Tibial nerve (tissue), 4 donors: ENCODE results near the gene SP100. TPM values are rescaled to one million over a fixed set of nuclear protein-coding genes. Genes with fewer than 3 reads are reported as not detected.
"Not testable (repeated sequence)": the region's sequence is repeated elsewhere in the genome, so short reads cannot be mapped to it uniquely, and the experiment has no call there.

Source experiments
- DNase-seq, 2 donors: peaks; one replicate each; pipeline ENCODE4 v3.0.0-alpha.2; 2019; ENCODE audit warnings: low spot score in 2 of 2
- H3K27ac ChIP-seq, 4 donors: fragments of 200-600 bp; sonication (generic) in 3 of 4; one replicate each; pipeline ENCODE4 v1.5.1; 2017 to 2019; ENCODE audit warnings: mild to moderate bottlenecking in 1 of 4
- H3K27me3 ChIP-seq, 2 donors: fragments of 200-600 bp; sonication (generic) in 1 of 2; one replicate each; pipeline versions ENCODE4 v1.5.1 to v1.6.0; 2017 to 2019
- H3K36me3 ChIP-seq, 3 donors: fragments of 200-600 bp; sonication (generic); one replicate each; pipeline ENCODE4 v1.5.1; 2018 to 2019
- H3K4me1 ChIP-seq, 4 donors: fragments of 200-600 bp; sonication (generic) in 3 of 4; one replicate each; pipeline ENCODE4 v1.5.1; 2017 to 2019
- H3K4me3 ChIP-seq, 4 donors: fragments of 200-600 bp; sonication (generic) in 3 of 4; one replicate each; pipeline ENCODE4 v1.5.1; 2017 to 2019; ENCODE audit warnings: mild to moderate bottlenecking in 1 of 4, moderate library complexity in 1 of 4
- H3K9me3 ChIP-seq, 4 donors: fragments of 200-600 bp; sonication (generic) in 3 of 4; one replicate each; pipeline ENCODE4 v1.5.1; 2017 to 2019
- EP300 ChIP-seq, 2 donors: sonication (generic); formaldehyde crosslinking; IDR thresholded peaks; one replicate each; pipeline ENCODE4 v1.6.1; 2017; ENCODE audit warnings: antibody characterized with exemption in 2 of 2, mild to moderate bottlenecking in 1 of 2
- POLR2A ChIP-seq, 2 donors: fragments of 450-650 bp; IDR thresholded peaks; one replicate each; pipeline ENCODE4 v1.6.1; 2017; ENCODE audit warnings: antibody characterized with exemption in 2 of 2, mild to moderate bottlenecking in 2 of 2, moderate library complexity in 2 of 2
- WGBS, 2 donors: methylation state at CpG; one replicate each; pipeline ENCODE4 v1.1.5; 2018; 5-methylcytosine and 5-hydroxymethylcytosine counted together
- total RNA-seq, 4 donors: library from RNA; depleted of rRNA; stranded (reverse); fragments of >200 nt; gene quantifications; one replicate each; pipeline ENCODE4 v1.1.0, GENCODE V29; 2016
- TF ChIP-seq, protein P1 (sequence below), 5 experiments: fragments of 200-600 bp in 3 of 5; fragments of 450-650 bp in 2 of 5; sonication (generic) in 3 of 5; IDR thresholded peaks; one replicate each; pipeline ENCODE4 v1.5.1; 2016 to 2019; ENCODE audit warnings: antibody characterized with exemption in 5 of 5, mild to moderate bottlenecking in 3 of 5, moderate library complexity in 2 of 5

The SP100 gene
- total RNA-seq, 4 donors from 2014 or later = 84.1 to 126 (median 108) TPM

DNA sequence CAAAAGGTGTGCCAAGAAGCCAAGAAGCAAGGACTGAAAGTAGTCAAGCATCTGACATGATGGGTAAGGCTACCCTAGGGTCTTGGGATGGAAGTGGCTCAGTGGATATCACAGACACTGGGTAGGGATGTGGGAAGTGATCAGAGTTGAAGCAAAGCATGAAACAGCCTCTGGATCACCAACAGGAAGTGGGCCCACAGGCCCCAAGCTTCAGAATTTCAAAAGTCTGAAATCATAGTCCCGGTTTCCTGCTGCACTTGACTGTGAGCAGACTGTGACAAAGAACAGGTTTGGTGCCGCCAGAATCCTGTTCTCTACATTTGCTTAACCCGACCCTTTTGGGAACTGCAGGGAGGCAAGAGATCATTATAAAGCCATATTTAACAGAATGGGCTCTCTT is 57.4 kb downstream of the SP100 start:
- peaks cover 0 to 18% (median 5%) of the 10 kb centered on the region in 4 donors for H3K9me3 ChIP-seq
- 52 to 58% methylated on average over 3 of the region's 3 CpGs for WGBS, 2 donors
- peaks cover 0 to 96% (median 6%) of the 10 kb centered on the region in 3 donors for H3K36me3 ChIP-seq
- TF ChIP-seq EP300 (IDR thresholded peaks at IDR 0.05) (no peak), POLR2A (IDR thresholded peaks at IDR 0.05) (no peak)
- TF ChIP-seq, protein P1, sequence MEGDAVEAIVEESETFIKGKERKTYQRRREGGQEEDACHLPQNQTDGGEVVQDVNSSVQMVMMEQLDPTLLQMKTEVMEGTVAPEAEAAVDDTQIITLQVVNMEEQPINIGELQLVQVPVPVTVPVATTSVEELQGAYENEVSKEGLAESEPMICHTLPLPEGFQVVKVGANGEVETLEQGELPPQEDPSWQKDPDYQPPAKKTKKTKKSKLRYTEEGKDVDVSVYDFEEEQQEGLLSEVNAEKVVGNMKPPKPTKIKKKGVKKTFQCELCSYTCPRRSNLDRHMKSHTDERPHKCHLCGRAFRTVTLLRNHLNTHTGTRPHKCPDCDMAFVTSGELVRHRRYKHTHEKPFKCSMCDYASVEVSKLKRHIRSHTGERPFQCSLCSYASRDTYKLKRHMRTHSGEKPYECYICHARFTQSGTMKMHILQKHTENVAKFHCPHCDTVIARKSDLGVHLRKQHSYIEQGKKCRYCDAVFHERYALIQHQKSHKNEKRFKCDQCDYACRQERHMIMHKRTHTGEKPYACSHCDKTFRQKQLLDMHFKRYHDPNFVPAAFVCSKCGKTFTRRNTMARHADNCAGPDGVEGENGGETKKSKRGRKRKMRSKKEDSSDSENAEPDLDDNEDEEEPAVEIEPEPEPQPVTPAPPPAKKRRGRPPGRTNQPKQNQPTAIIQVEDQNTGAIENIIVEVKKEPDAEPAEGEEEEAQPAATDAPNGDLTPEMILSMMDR (IDR thresholded peaks at IDR 0.05) = no peak
- DNase-seq = no peak
- peak overlapping the region in 1 of 4 donors; percentile 9 for H3K27ac ChIP-seq
- H3K4me3 ChIP-seq = no peak overlapping the region
- H3K27me3 ChIP-seq = no peaks in the 10 kb centered on the region
- H3K4me1 ChIP-seq = no peaks in the 10 kb centered on the region

DNA sequence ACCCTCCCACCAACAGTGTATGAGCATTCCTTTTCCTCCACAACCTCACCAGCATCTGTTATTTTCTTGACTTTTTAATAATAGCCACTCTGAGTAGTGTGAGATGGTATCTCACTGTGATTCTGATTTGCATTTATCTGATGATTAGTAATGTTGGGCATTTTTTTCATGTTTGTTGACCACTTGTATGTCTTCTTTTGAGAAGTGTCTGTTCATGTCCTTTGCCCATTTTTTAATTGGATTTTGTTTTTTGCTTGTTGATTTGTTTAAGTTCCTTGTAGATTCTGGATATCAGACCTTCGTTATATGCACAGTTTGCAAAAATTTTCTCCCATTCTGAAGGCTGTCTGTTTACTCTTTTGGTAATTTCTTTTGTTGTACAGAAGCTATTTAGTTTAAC is 59.1 kb downstream of the SP100 start:
- Histone ChIP-seq H3K9me3 (peaks cover 0 to 18% (median 5%) of the 10 kb centered on the region in 4 donors), H3K36me3 (peaks cover 2 to 96% (median 5%) of the 10 kb centered on the region in 3 donors), H3K4me3 (no peak overlapping the region), H3K27ac (no peak overlapping the region), H3K27me3 (no peaks in the 10 kb centered on the region), H3K4me1 (no peaks in the 10 kb centered on the region)
- TF ChIP-seq, protein P1 (IDR thresholded peaks at IDR 0.05) = no peak
- TF ChIP-seq EP300 (IDR thresholded peaks at IDR 0.05) = no peak
- no peak for TF ChIP-seq POLR2A (IDR thresholded peaks at IDR 0.05)
- no peak for DNase-seq
- WGBS, 2 donors = 72 to 87% methylated on average over 1 of the region's 1 CpG

DNA sequence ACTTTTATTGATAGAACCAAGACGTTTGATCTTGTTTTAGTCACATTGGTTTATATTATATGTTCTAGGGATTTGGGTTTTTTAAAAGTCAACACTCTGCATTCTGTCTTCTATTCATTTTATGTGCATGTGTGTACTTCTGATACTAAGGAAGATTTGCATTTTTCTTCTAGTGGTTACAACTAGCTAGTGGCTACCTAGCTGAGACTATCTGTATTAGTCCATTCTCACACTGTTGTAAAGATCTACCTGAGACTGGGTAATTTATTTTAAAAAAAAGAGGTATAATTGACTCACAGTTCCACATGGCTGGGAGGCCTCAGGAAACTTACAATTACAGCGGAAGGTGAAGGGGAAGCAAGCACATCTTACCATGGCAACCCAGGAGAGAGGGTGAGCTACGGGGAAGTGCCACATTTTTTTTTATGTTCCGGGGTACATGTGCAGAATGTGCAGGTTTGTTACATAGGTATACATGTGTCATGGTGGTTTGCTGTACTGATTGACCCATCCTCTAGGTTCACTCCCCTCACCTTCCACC is 69.9 kb downstream of the SP100 start:
- H3K4me1 ChIP-seq = no peaks in the 10 kb centered on the region
- no peak overlapping the region for H3K4me3 ChIP-seq
- TF ChIP-seq EP300 (IDR thresholded peaks at IDR 0.05) = no peak
- no peak for TF ChIP-seq POLR2A (IDR thresholded peaks at IDR 0.05)
- TF ChIP-seq, protein P1 (IDR thresholded peaks at IDR 0.05) = no peak
- H3K9me3 ChIP-seq = peaks cover 0 to 15% (median 0%) of the 10 kb centered on the region in 4 donors
- 86 to 91% methylated on average over 4 of the region's 4 CpGs for WGBS, 2 donors
- no peak overlapping the region for H3K27ac ChIP-seq
- no peaks in the 10 kb centered on the region for H3K27me3 ChIP-seq
- H3K36me3 ChIP-seq = peaks cover 0 to 99% (median 4%) of the 10 kb centered on the region in 3 donors
- no peak for DNase-seq

DNA sequence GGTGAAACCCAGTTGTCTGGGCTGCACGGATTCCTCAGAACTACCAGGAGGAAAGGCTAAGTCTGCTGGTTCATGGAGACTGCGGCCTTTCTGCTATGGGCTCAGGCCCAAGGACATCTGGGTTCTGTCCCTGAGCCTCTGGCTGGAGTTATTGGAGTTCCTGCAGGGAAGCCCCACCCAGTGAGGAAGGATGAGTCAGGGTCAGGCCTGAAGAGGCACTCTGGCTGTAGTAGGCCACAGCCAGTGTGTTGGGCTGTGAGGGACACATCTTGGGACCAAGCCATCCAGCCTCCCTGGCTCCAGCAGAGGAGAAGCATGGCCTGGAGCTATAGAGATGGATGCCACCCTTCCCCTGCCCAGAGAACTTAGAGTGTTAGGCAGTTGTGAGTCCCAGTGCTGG is 75.2 kb downstream of the SP100 start:
- not testable (repeated sequence) for H3K4me3 ChIP-seq, H3K4me1 ChIP-seq, H3K27ac ChIP-seq, DNase-seq, H3K27me3 ChIP-seq
- H3K9me3 ChIP-seq = peaks cover 0 to 15% (median 0%) of the 10 kb centered on the region in 4 donors
- peaks cover 0 to 96% (median 19%) of the 10 kb centered on the region in 3 donors for H3K36me3 ChIP-seq
- WGBS, 2 donors = 57 to 73% methylated on average over 2 of the region's 2 CpGs

DNA sequence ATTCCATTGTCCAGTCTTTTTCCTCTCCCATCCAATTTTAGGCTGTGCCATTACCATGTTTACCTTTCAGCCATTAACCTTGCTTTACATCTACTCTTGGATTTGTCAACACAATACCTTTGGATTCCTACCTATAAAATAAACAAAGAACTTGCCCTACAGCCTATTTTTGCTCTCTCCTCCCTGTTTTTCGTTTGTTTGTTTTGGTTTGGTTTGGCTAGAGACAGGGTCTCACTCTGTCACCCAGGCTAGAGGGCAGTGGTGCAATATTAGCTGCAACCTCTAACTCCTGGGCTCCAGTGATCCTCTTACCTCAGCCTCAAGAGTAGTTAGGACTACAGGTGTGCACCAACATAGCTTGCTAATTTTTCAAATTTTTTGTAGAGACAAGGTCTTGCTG is 76.1 kb downstream of the SP100 start:
- no peak for TF ChIP-seq EP300 (IDR thresholded peaks at IDR 0.05)
- TF ChIP-seq, protein P1 (IDR thresholded peaks at IDR 0.05) = no peak
- TF ChIP-seq POLR2A (IDR thresholded peaks at IDR 0.05) = no peak
- no peak for DNase-seq
- WGBS, 2 donors = 39 to 43% methylated on average over 1 of the region's 1 CpG
- Histone ChIP-seq H3K36me3 (peaks cover 0 to 96% (median 18%) of the 10 kb centered on the region in 3 donors), H3K27me3 (no peaks in the 10 kb centered on the region), H3K4me1 (no peaks in the 10 kb centered on the region), H3K9me3 (peaks cover 0 to 15% (median 0%) of the 10 kb centered on the region in 4 donors), H3K4me3 (no peak overlapping the region), H3K27ac (no peak overlapping the region)
